ENCODE measurements around the gene NIN.

Gene NIN

GRCh38 chr14:50759800-50760543 lies 71.0 kb downstream of the NIN start:
- DNase-seq: no peak

GRCh38 chr14:50758945-50759344 lies 72.0 kb downstream of the NIN start:
- no peak for DNase-seq

GRCh38 chr14:50758305-50758704 lies 72.7 kb downstream of the NIN start:
- no peak for DNase-seq

GRCh38 chr14:50757702-50758101 lies 73.3 kb downstream of the NIN start:
- DNase-seq: no peak

GRCh38 chr14:50756300-50756699 lies 74.7 kb downstream of the NIN start:
- peak; percentile 42 to 76 (median 48) for DNase-seq

GRCh38 chr14:50750323-50750722 lies 80.6 kb downstream of the NIN start:
- no peak for DNase-seq

- no peak for DNase-seq
Measured at GRCh38 chr14:50745401-50746058, 85.4 kb downstream of the NIN start.

GRCh38 chr14:50744231-50744630 lies 86.7 kb downstream of the NIN start:
- DNase-seq: no peak

GRCh38 chr14:50741567-50741966 lies 89.4 kb downstream of the NIN start:
- DNase-seq: no peak

GRCh38 chr14:50740856-50741255 lies 90.1 kb downstream of the NIN start:
- no peak for DNase-seq

GRCh38 chr14:50739186-50739585 lies 91.8 kb downstream of the NIN start:
- DNase-seq: no peak

GRCh38 chr14:50736932-50737419 lies 94.0 kb downstream of the NIN start:
- DNase-seq: no peak

GRCh38 chr14:50734950-50735695 lies 95.8 kb downstream of the NIN start:
- DNase-seq: no peak

- DNase-seq: no peak
Measured at GRCh38 chr14:50733494-50733893, 97.5 kb downstream of the NIN start.

- DNase-seq: no peak
Measured at GRCh38 chr14:50728836-50729235, 102.1 kb downstream of the NIN start.

GRCh38 chr14:50726372-50727107 lies 104.4 kb downstream of the NIN start:
- DNase-seq: no peak

- no peak for DNase-seq
Measured at GRCh38 chr14:50725761-50726160, 105.2 kb downstream of the NIN start.

GRCh38 chr14:50719911-50720759 lies 110.8 kb downstream of the NIN start:
- DNase-seq: no peak

GRCh38 chr14:50718949-50719348 lies 112.0 kb downstream of the NIN start:
- DNase-seq: no peak

- no peak for DNase-seq
Measured at GRCh38 chr14:50717811-50718210, 113.2 kb downstream of the NIN start.

- peak; percentile 31 to 67 (median 57) for DNase-seq
Measured at GRCh38 chr14:50714450-50715073, 116.4 kb downstream of the NIN start.

Data from suppressor macrophage (primary cell).